ENCODE results near the gene FTO.
A peak's percentile ranks its signal among the peaks of the same experiment; 100 is the strongest.
"Not testable (repeated sequence)": the region's sequence is repeated elsewhere in the genome, so short reads cannot be mapped to it uniquely, and the experiment has no call there.

Gene FTO

GRCh38 chr16:53864819-53865493 lies 161.0 kb downstream of the FTO start:
- DNase-seq (ENCODE audit: low read depth in 3 of 3), result no peak

GRCh38 chr16:53865494-53865863 lies 161.5 kb downstream of the FTO start:
- DNase-seq (ENCODE audit: low read depth in 3 of 3), result no peak

DNA sequence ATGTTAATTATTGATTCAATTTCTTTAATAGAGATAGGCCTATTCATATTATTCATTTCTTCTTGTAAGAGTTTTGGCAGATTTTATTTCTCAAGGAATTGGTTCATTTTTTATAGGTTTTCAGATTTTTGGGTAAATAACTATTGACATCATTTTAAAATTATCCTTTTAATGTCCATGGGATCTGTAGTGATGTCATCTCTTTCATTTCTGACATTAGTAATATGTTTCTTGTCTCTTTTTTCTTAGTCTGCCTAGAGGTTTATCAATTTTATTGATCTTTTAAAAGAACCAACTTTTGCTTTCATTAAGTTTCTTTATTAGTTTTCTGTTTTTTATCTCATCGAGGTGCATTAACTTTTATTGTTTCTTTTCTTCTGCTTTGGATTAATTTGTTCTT lies 162.6 kb downstream of the FTO start:
- no peak for DNase-seq (ENCODE audit: low read depth in 3 of 3)

GRCh38 chr16:53870831-53871230 lies 166.9 kb downstream of the FTO start:
- DNase-seq (ENCODE audit: low read depth in 3 of 3), result no peak

GRCh38 chr16:53872248-53873221 lies 168.6 kb downstream of the FTO start:
- no peak for DNase-seq (ENCODE audit: low read depth in 3 of 3)

DNA sequence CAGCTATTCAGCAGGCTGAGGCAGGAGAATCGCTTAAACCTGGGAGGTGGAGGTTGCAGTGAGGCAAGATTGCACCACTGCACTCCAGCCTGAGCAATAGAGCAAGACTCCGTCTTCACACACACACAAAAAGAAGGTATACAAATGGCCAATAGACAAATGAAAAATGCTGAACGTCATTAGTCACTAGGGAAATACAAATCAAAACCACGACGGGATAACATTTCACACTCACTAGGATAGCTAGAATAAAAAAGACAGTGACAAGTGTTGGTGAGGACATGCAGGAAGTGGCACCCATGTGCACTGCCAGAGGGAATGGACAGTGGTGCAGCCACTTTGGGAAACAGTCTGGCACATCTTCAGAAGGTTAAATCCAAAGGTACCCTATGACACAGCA lies 172.9 kb downstream of the FTO start:
- DNase-seq (ENCODE audit: low read depth in 3 of 3), result no peak

DNA sequence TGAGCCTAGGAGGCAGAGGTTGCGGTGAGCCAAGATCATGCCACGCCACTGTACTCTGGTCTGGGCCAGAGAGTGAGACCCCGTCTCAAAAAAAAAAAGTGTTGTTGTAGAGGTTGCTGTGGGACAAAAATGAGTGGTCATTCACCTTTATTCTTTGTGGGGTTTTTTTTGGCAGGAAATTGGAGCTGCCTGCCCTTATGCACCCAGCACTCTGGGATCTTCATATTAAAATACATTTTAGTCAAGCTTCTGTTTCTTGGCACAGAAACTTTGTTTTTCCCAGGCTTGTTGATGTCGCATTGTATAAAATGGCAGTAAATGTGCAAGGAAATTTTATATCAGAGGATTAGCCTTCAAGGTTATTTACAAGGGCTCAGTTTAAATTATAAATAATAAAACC lies 174.3 kb downstream of the FTO start:
- no peak for DNase-seq (ENCODE audit: low read depth in 3 of 3)

DNA sequence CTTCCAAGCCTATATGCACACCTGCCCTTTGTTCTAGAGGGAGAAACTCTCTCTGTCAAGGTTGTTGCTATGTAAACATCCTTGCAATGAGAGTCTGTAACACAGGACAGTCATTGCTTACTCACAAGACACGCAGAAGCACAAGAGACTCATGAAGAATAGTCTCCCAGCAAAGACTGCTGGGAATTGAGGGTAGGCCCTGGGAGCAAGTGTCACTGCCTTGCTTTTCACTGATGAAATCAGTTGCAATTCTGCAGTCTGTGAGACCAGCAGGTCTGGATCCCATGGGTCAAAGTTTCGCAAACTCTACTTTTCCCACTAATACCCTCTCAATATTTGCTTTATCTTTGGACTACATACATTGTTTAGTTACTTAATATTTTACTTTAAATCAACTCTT lies 177.4 kb downstream of the FTO start:
- no peak for DNase-seq (ENCODE audit: low read depth in 3 of 3)

DNA sequence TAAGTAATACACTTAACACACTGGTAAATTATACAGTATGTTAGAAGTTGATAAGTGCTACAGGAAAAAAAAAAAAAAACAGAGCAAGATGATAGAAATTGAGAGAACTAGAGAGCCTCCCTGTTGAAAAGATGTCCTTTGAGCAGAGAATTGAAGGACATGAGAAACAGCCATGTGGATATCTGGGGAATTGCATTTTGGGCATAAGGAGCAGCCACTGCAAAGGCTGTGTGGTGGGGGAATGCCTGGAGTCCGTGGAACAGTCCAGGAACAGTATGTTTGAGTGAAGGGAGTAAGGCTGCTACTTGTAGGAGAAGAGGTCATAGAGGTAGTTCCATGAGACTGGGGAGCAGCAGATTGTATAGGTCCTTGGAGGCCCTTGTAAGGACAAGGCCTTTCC lies 178.4 kb downstream of the FTO start:
- DNase-seq (ENCODE audit: low read depth in 3 of 3), result no peak

DNA sequence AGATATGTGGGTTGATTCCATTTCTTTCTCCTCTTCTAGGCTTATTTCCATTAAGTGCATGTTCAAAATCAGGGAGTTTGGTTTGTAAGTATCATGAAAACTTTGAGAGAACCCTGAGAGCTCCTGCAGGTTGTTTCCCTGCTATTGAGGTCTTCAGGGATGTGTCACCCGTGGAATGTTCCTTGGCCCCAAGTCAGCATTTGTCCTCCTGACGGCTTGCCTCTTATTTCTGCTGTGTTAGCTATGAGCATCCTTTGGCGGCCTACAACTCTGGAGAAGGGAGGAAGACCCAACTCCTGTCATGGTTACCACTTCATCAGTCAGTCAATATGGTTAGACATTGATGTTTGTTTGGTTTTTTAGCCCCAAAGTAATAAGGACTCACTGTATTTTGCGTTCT lies 180.8 kb downstream of the FTO start:
- DNase-seq (ENCODE audit: low read depth in 3 of 3), result no peak

- DNase-seq (ENCODE audit: low read depth in 3 of 3), result no peak
Observed at GRCh38 chr16:53886482-53887378, 182.8 kb downstream of the FTO start.

- DNase-seq (ENCODE audit: low read depth in 3 of 3), result no peak
Observed at GRCh38 chr16:53888222-53888621, 184.3 kb downstream of the FTO start.

DNA sequence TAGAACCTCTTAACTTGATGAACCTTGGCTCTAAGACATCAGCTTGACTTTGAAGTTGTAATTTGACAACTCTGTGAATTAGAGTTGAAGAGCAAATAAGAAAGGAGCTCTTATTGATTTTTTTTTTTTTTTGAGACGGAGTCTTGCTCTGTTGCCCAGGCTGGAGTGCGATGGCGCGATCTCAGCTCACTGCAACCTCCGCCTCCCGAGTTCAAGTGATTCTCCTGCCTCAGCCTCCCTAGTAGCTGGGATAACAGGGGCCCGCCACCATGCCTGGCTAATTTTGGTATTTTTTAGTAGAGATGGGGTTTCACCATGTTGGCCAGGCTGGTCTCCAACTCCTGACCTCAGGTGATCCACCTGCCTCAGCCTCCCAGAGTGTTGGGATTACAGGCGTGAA lies 186.9 kb downstream of the FTO start:
- not testable (repeated sequence) for DNase-seq (ENCODE audit: low read depth in 3 of 3)

GRCh38 chr16:53891409-53892139 lies 187.6 kb downstream of the FTO start:
- no peak for DNase-seq (ENCODE audit: low read depth in 3 of 3)

DNA sequence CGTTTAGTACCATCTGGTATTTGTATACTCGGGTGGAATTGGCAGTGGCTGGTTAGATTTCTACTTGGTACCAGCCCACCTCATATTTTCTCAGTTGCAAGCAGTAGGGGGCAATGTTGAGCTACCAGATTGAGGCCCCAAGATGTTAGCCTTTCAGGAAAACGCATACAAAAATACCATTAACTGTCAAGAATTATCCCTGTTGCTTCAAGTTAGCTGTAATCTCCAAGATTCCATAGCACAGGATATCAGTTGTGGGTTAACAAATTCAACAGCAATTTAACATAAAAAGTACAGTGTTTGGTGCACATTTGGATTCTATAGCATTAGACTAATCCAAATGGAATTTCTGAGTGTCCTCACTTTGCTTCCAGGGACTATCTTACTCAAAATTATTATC lies 188.2 kb downstream of the FTO start:
- DNase-seq (ENCODE audit: low read depth in 3 of 3), result peak; percentile 18 to 42 (median 32)

- no peak for DNase-seq (ENCODE audit: low read depth in 3 of 3)
Observed at GRCh38 chr16:53893731-53894435, 189.9 kb downstream of the FTO start.

DNA sequence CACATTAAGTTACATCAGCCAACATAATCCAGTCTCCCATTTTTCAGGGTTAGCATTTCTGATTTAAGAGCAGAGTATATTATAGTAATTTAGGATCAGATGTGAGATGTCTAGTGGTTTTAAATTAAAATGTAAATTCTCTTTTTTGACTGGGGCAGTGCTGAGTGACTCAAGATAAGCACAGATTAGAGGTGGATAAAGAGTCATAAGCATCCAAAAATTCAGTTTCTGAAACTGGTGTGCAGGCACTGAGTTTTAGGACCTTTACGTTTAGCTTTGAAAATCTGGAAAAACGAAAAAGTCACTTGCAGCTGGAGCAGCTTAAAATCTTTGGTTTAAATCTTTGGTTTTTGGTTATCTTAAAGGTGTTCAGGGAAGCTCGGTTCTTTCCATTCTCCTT lies 190.7 kb downstream of the FTO start:
- DNase-seq (ENCODE audit: low read depth in 3 of 3), result no peak

DNA sequence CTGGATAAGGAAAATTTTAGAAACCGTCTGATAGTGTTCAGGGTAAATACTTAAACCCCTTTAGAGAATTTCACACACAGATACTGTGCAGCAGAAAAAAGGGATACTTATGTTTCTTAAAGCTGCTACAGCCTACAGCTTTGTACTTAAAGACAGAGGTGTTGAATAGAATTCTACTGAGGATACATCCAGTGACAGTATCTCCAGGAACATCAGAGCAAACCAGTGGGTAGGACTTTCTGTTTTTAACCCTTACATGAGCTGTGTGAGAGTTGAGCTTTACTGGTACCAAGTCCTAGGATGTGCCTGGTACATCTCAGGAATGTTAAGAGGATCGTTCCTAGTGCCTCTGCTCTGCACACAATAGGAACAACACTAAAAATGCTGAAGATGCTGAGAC lies 191.5 kb downstream of the FTO start:
- no peak for DNase-seq (ENCODE audit: low read depth in 3 of 3)

GRCh38 chr16:53895851-53896250 lies 191.9 kb downstream of the FTO start:
- no peak for DNase-seq (ENCODE audit: low read depth in 3 of 3)

- DNase-seq (ENCODE audit: low read depth in 3 of 3), result no peak
Observed at GRCh38 chr16:53896722-53897121, 192.8 kb downstream of the FTO start.

- DNase-seq (ENCODE audit: low read depth in 3 of 3), result no peak
Observed at GRCh38 chr16:53898993-53899392, 195.0 kb downstream of the FTO start.
